Measurements from ENCODE around the gene NOTCH4.

DNA sequence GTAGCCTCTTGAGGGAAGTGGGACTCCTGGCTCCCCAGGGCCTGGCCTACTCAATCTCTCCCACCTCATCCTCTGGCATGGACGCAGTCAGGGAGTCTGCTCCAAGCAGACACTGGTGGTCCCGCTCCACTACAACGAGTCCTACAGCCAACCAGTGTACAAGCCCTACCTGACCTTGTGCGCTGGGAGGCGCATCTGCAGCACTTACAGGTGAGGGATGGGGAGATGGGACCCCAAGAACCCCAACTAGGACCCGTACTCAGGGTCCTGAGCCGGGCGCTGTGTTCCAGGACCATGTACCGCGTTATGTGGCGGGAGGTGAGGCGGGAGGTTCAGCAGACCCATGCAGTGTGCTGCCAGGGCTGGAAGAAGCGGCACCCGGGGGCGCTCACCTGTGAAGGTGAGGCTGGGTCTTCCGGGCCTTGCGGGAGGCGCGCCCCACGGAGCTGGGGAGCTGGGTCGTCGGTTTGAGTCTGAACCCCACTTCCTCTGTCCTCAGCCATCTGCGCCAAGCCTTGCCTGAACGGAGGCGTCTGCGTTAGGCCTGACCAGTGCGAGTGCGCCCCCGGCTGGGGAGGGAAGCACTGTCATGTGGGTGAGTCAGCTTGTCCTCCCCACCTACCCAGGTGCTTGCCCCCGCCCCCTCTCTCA, 57.3 kb downstream of the NOTCH4 start:
- TF ChIP-seq FOXK2 (IDR thresholded peaks at IDR 0.05) (no peak), ELF4 (IDR thresholded peaks at IDR 0.05) (no peak), SP1 (IDR thresholded peaks at IDR 0.05) (no peak)
